Hepatocyte (in vitro differentiated cells): Measurements from ENCODE around the gene MAN1C1. TPM values are rescaled to one million over a fixed set of nuclear protein-coding genes. Genes with fewer than 3 reads are reported as not detected.

Source experiments
- DNase-seq: peaks from one replicate; pipeline ENCODE4 v3.0.0-alpha.2; 2016; ENCODE audit warnings: low spot score
- H2AFZ ChIP-seq: fragments of 200-600 bp; sonication (generic); 2 replicates; pipeline ENCODE4 v1.6.0; 2016; ENCODE audit warnings: antibody characterized with exemption, mild to moderate bottlenecking
- H3K27ac ChIP-seq: fragments of 200-600 bp; sonication (generic); 2 replicates; pipeline ENCODE4 v1.5.1; 2016; ENCODE audit warnings: mild to moderate bottlenecking
- H3K27me3 ChIP-seq: fragments of 200-600 bp; sonication (generic); 2 replicates; pipeline ENCODE4 v1.6.1; 2016
- H3K36me3 ChIP-seq: fragments of 200-600 bp; sonication (generic); replicated peaks from 2 replicates; pipeline ENCODE4 v1.5.1; 2016; ENCODE audit warnings: low read depth; ENCODE audit not compliant: insufficient read depth
- H3K4me1 ChIP-seq: fragments of 200-600 bp; sonication (generic); 2 replicates; pipeline ENCODE4 v1.5.1; 2016; ENCODE audit warnings: mild to moderate bottlenecking, moderate library complexity; ENCODE audit not compliant: insufficient read depth
- H3K4me2 ChIP-seq: fragments of 200-600 bp; sonication (generic); 2 replicates; pipeline ENCODE4 v1.6.0; 2016
- H3K4me3 ChIP-seq: fragments of 200-600 bp; sonication (generic); 2 replicates; pipeline ENCODE4 v1.5.1; 2016; ENCODE audit warnings: mild to moderate bottlenecking
- H3K79me2 ChIP-seq: fragments of 200-600 bp; sonication (generic); 2 replicates; pipeline ENCODE4 v1.6.0; 2017; ENCODE audit warnings: mild to moderate bottlenecking
- H3K9me2 ChIP-seq: fragments of 200-600 bp; sonication (generic); replicated peaks from 2 replicates; pipeline ENCODE4 v1.6.0; 2017; ENCODE audit warnings: mild to moderate bottlenecking; ENCODE audit not compliant: insufficient read depth
- H3K9me3 ChIP-seq: fragments of 200-600 bp; sonication (generic); 2 replicates; pipeline ENCODE4 v1.5.1; 2016; ENCODE audit warnings: low read depth, mild to moderate bottlenecking
- H4K20me1 ChIP-seq: fragments of 200-600 bp; sonication (generic); 2 replicates; pipeline ENCODE4 v1.6.0; 2016; ENCODE audit warnings: mild to moderate bottlenecking; ENCODE audit not compliant: insufficient read depth, poor library complexity, severe bottlenecking
- CTCF ChIP-seq: fragments of 200-600 bp; sonication (generic); IDR thresholded peaks from 2 replicates; pipeline ENCODE4 v1.5.1; 2016; ENCODE audit warnings: antibody characterized with exemption, mild to moderate bottlenecking; ENCODE audit not compliant: poor library complexity
- EZH2 ChIP-seq: fragments of 200-600 bp; sonication (generic); IDR thresholded peaks from 2 replicates; pipeline ENCODE4 v1.6.1; 2016; ENCODE audit warnings: antibody characterized with exemption, mild to moderate bottlenecking, borderline replicate concordance
- EZH2phosphoT487 ChIP-seq: fragments of 200-600 bp; sonication (generic); IDR thresholded peaks from one replicate; pipeline ENCODE4 v1.6.1; 2018; ENCODE audit warnings: antibody characterized with exemption, mild to moderate bottlenecking, low read depth, moderate library complexity; ENCODE audit not compliant: unreplicated experiment, severe bottlenecking
- WGBS: methylation state at CpG from one replicate; pipeline ENCODE4 v1.1.6; 2016; ENCODE audit warnings: low lambda C conversion rate; ENCODE audit errors: missing lambda C conversion rate; 5-methylcytosine and 5-hydroxymethylcytosine counted together
- polyA plus RNA-seq: library from polyadenylated mRNA; unstranded; fragments of >200 nt; fragmentation: Nextera tagmentation; extraction: Ambion mirVana; gene quantifications from 2 replicates; pipeline ENCODE4 v1.2.1, GENCODE V29; 2016
- total RNA-seq: library from RNA; depleted of rRNA; stranded (reverse); fragments of >200 nt; gene quantifications from 2 replicates; pipeline ENCODE4 v1.2.3, GENCODE V29; 2014

MAN1C1 gene
- total and polyA plus RNA-seq, 2 experiments from 2014 or later, result 20.6 to 29.3 TPM

- no peak for TF ChIP-seq EZH2phosphoT487
- TF ChIP-seq EZH2, result no peak
- no peak for TF ChIP-seq CTCF
- no peak overlapping the region for H3K4me3 ChIP-seq
- H3K36me3 ChIP-seq, result no peaks in the 10 kb centered on the region
- peaks cover 13% of the 10 kb centered on the region for H3K4me1 ChIP-seq
- H3K27me3 ChIP-seq, result no peaks in the 10 kb centered on the region
- no peak overlapping the region for H3K4me2 ChIP-seq
- H3K9me3 ChIP-seq, result no peaks in the 10 kb centered on the region
- 94% methylated on average over 7 of the region's 7 CpGs for WGBS
- no peaks in the 10 kb centered on the region for H3K79me2 ChIP-seq
- no peak overlapping the region for H2AFZ ChIP-seq
- no peak overlapping the region for H3K27ac ChIP-seq
- no peaks in the 10 kb centered on the region for H3K9me2 ChIP-seq
- DNase-seq, result no peak
- H4K20me1 ChIP-seq, result no peaks in the 10 kb centered on the region
These were observed 94.2 kb downstream of the MAN1C1 start for GRCh38 chr1:25710583-25711347.

- H3K4me2 ChIP-seq, result no peak overlapping the region
- peaks cover 13% of the 10 kb centered on the region for H3K4me1 ChIP-seq
- no peak overlapping the region for H3K27ac ChIP-seq
- no peak overlapping the region for H2AFZ ChIP-seq
- H3K36me3 ChIP-seq, result no peaks in the 10 kb centered on the region
- H3K9me2 ChIP-seq, result no peaks in the 10 kb centered on the region
- H3K27me3 ChIP-seq, result no peaks in the 10 kb centered on the region
- no peaks in the 10 kb centered on the region for H3K9me3 ChIP-seq
- no peak for TF ChIP-seq EZH2phosphoT487
- no peak for TF ChIP-seq CTCF
- TF ChIP-seq EZH2, result no peak
- WGBS, result 67% methylated on average over 15 of the region's 16 CpGs
- no peak overlapping the region for H3K4me3 ChIP-seq
- no peaks in the 10 kb centered on the region for H4K20me1 ChIP-seq
- no peak for DNase-seq
- no peaks in the 10 kb centered on the region for H3K79me2 ChIP-seq
These were observed 95.1 kb downstream of the MAN1C1 start for GRCh38 chr1:25711555-25712298.

GRCh38 chr1:25712299-25712970 lies 95.8 kb downstream of the MAN1C1 start:
- Histone ChIP-seq H3K27ac (no peak overlapping the region), H3K9me2 (no peaks in the 10 kb centered on the region), H3K4me2 (no peak overlapping the region), H3K4me3 (no peak overlapping the region), H4K20me1 (no peaks in the 10 kb centered on the region), H3K27me3 (no peaks in the 10 kb centered on the region), H2AFZ (no peak overlapping the region), H3K9me3 (no peaks in the 10 kb centered on the region), H3K36me3 (no peaks in the 10 kb centered on the region), H3K4me1 (peaks cover 8% of the 10 kb centered on the region), H3K79me2 (no peaks in the 10 kb centered on the region)
- no peak for DNase-seq
- TF ChIP-seq EZH2, result no peak
- no peak for TF ChIP-seq EZH2phosphoT487
- TF ChIP-seq CTCF, result no peak
- WGBS, result 96% methylated on average over 8 of the region's 8 CpGs
